ENCODE results near the gene CTSE. TPM values are rescaled to one million over a fixed set of nuclear protein-coding genes. Genes with fewer than 3 reads are reported as not detected.

CTSE gene
- polyA plus RNA-seq, 2 of the 4 experiments (the other 2 are of a cell fraction) = not detected

GRCh38 chr1:206062464-206062863, 38.8 kb upstream of the CTSE start:
- TF ChIP-seq KDM5A (IDR thresholded peaks at IDR 0.05) (no peak), GATA3 (IDR thresholded peaks at IDR 0.05; ENCODE audit: borderline replicate concordance) (no peak), E2F6 (IDR thresholded peaks at IDR 0.05; ENCODE audit: borderline replicate concordance, low read depth) (no peak), HDAC2 (IDR thresholded peaks at IDR 0.05) (no peak), FOXS1 (CRISPR knock-in tag; IDR thresholded peaks at IDR 0.05) (no peak), CTCF (IDR thresholded peaks at IDR 0.05) (no peak), POLR2A (IDR thresholded peaks at IDR 0.05; ENCODE audit: low read length) (no peak), ZNF302 (CRISPR knock-in tag; IDR thresholded peaks at IDR 0.05) (no peak), SREBF2 (IDR thresholded peaks at IDR 0.05) (no peak), EHMT2 (IDR thresholded peaks at IDR 0.05; ENCODE audit: low read depth) (no peak), HOXB5 (CRISPR knock-in tag; IDR thresholded peaks at IDR 0.05) (no peak), RNF2 (IDR thresholded peaks at IDR 0.05; ENCODE audit: borderline replicate concordance, low read depth) (no peak), CHD4 (IDR thresholded peaks at IDR 0.05; ENCODE audit: borderline replicate concordance) (no peak), ZFP36 (IDR thresholded peaks at IDR 0.05; ENCODE audit: borderline replicate concordance, partially characterized antibody) (no peak), CEBPB (IDR thresholded peaks at IDR 0.05) (no peak), RARB (CRISPR knock-in tag; IDR thresholded peaks at IDR 0.05) (no peak), PBX3 (IDR thresholded peaks at IDR 0.05) (no peak)
- TF ChIP-seq, protein P1, sequence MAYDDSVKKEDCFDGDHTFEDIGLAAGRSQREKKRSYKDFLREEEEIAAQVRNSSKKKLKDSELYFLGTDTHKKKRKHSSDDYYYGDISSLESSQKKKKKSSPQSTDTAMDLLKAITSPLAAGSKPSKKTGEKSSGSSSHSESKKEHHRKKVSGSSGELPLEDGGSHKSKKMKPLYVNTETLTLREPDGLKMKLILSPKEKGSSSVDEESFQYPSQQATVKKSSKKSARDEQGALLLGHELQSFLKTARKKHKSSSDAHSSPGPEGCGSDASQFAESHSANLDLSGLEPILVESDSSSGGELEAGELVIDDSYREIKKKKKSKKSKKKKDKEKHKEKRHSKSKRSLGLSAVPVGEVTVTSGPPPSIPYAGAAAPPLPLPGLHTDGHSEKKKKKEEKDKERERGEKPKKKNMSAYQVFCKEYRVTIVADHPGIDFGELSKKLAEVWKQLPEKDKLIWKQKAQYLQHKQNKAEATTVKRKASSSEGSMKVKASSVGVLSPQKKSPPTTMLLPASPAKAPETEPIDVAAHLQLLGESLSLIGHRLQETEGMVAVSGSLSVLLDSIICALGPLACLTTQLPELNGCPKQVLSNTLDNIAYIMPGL (CRISPR knock-in tag; IDR thresholded peaks at IDR 0.05; ENCODE audit: borderline replicate concordance) = no peak
- TF ChIP-seq, protein P2, sequence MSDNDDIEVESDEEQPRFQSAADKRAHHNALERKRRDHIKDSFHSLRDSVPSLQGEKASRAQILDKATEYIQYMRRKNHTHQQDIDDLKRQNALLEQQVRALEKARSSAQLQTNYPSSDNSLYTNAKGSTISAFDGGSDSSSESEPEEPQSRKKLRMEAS (IDR thresholded peaks at IDR 0.05) = no peak
- TF ChIP-seq, protein P3, sequence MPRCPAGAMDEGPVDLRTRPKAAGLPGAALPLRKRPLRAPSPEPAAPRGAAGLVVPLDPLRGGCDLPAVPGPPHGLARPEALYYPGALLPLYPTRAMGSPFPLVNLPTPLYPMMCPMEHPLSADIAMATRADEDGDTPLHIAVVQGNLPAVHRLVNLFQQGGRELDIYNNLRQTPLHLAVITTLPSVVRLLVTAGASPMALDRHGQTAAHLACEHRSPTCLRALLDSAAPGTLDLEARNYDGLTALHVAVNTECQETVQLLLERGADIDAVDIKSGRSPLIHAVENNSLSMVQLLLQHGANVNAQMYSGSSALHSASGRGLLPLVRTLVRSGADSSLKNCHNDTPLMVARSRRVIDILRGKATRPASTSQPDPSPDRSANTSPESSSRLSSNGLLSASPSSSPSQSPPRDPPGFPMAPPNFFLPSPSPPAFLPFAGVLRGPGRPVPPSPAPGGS (IDR thresholded peaks at IDR 0.05) = no peak
- Histone ChIP-seq H3K9me3 (no peaks in the 10 kb centered on the region), H3K4me2 (no peak overlapping the region), H3K4me1 (no peaks in the 10 kb centered on the region), H3K4me3 (no peak overlapping the region), H3K27ac (no peak overlapping the region)
- no peak for FAIRE-seq
- DNase-seq (ENCODE audit: low read depth in 1 of 2, low spot score in 1 of 2) = no peak
- POLR2A ChIA-PET = no interaction called here
- no peak for ATAC-seq
- CTCF ChIA-PET = interaction anchor here (0.8 to 1.6 kb wide), 2 partner anchors 27 to 32 kb away, joined by 3 to 5 read pairs; no protein-coding TSS in a partner anchor
- WGBS (ENCODE audit: missing lambda C conversion rate) = 60% methylated on average over 6 of the region's 6 CpGs

DNA sequence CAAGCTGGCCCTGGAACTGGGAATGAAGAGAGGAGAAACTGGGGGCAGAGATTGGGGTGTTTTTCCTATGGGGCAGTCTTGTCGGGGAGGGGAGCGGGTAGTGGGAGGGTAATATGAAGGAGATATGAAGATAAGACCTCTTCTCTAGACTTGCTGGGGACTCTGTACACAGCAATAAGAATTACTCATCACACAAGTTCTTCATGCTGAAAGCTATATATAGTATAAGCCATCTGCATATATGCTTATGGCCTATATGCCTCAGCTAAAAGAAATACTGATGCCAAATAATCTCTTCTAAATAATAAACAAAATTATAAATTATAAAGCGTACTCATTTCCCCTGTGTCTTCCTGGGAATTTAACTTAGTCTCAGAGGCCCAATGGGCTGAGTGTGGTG, 37.1 kb upstream of the CTSE start:
- no peak for TF ChIP-seq CTCF (IDR thresholded peaks at IDR 0.05)
- no peak for TF ChIP-seq RARB (CRISPR knock-in tag; IDR thresholded peaks at IDR 0.05)
- no peak for TF ChIP-seq ZSCAN20 (CRISPR knock-in tag; IDR thresholded peaks at IDR 0.05)
- no peak for DNase-seq (ENCODE audit: low read depth in 1 of 2, low spot score in 1 of 2)
- no peaks in the 10 kb centered on the region for H3K4me1 ChIP-seq
- H3K4me3 ChIP-seq = no peak overlapping the region
- WGBS (ENCODE audit: missing lambda C conversion rate) = 93% methylated on average over 3 of the region's 3 CpGs
- POLR2A ChIA-PET = no interaction called here
- no peak overlapping the region for H3K4me2 ChIP-seq
- no peak for FAIRE-seq
- ATAC-seq = no peak
- H3K27ac ChIP-seq = no peak overlapping the region
- CTCF ChIA-PET = interaction anchor here (0.8 to 1.5 kb wide), 4 partner anchors 30 to 46 kb away, joined by 3 to 6 read pairs (median 4); no protein-coding TSS in a partner anchor
- H3K9me3 ChIP-seq = no peaks in the 10 kb centered on the region
